ENCODE results near the gene KIAA0319L. TPM values are rescaled to one million over a fixed set of nuclear protein-coding genes. Genes with fewer than 3 reads are reported as not detected.

Gene KIAA0319L
- total RNA-seq, 1 experiment from 2014 or later = 27.8 TPM

GRCh38 chr1:35558374-35559316 lies 1.4 kb upstream of the KIAA0319L start:
- Histone ChIP-seq H3K9me3 (no peaks in the 10 kb centered on the region), H3K27me3 (no peaks in the 10 kb centered on the region), H3K36me3 (peaks cover 36% of the 10 kb centered on the region), H3K4me3 (peak overlapping the region; percentile 99)
- no peak for DNase-seq

- H3K36me3 ChIP-seq = peaks cover 33% of the 10 kb centered on the region
- no peaks in the 10 kb centered on the region for H3K27me3 ChIP-seq
- peak within 1 kb of the TSS; percentile 99 for H3K4me3 ChIP-seq
- no peaks in the 10 kb centered on the region for H3K9me3 ChIP-seq
- peak; percentile 99 for DNase-seq
These were observed 589 bp upstream of the KIAA0319L start, which contains the start of gene NCDN for GRCh38 chr1:35557611-35558373. TSS of gene NCDN (plus strand) at chr1:35557799. CDS start at chr1:35558191, 392 bp downstream.

- Histone ChIP-seq H3K36me3 (peaks cover 33% of the 10 kb centered on the region), H3K4me3 (peak overlapping the region; percentile 99), H3K9me3 (no peaks in the 10 kb centered on the region), H3K27me3 (no peaks in the 10 kb centered on the region)
- DNase-seq = no peak
These were observed 602 bp downstream of the KIAA0319L start for GRCh38 chr1:35556484-35557117.

GRCh38 chr1:35555601-35556477 lies 1.4 kb downstream of the KIAA0319L start:
- peaks cover 33% of the 10 kb centered on the region for H3K36me3 ChIP-seq
- no peak for DNase-seq
- no peaks in the 10 kb centered on the region for H3K27me3 ChIP-seq
- H3K4me3 ChIP-seq = peak overlapping the region; percentile 99
- no peaks in the 10 kb centered on the region for H3K9me3 ChIP-seq

GRCh38 chr1:35555212-35555584 lies 2.0 kb downstream of the KIAA0319L start:
- H3K9me3 ChIP-seq = no peaks in the 10 kb centered on the region
- H3K27me3 ChIP-seq = no peaks in the 10 kb centered on the region
- peaks cover 32% of the 10 kb centered on the region for H3K36me3 ChIP-seq
- DNase-seq = no peak
- no peak overlapping the region for H3K4me3 ChIP-seq

- H3K27me3 ChIP-seq = no peaks in the 10 kb centered on the region
- no peaks in the 10 kb centered on the region for H3K9me3 ChIP-seq
- DNase-seq = no peak
- no peak overlapping the region for H3K4me3 ChIP-seq
- H3K36me3 ChIP-seq = peaks cover 38% of the 10 kb centered on the region
These were observed 2.7 kb downstream of the KIAA0319L start for GRCh38 chr1:35554266-35555211.

GRCh38 chr1:35553851-35554250 lies 3.4 kb downstream of the KIAA0319L start:
- no peak for DNase-seq
- no peaks in the 10 kb centered on the region for H3K9me3 ChIP-seq
- H3K27me3 ChIP-seq = no peaks in the 10 kb centered on the region
- H3K36me3 ChIP-seq = peaks cover 38% of the 10 kb centered on the region
- H3K4me3 ChIP-seq = no peak overlapping the region

GRCh38 chr1:35546614-35547013 lies 10.6 kb downstream of the KIAA0319L start:
- Histone ChIP-seq H3K36me3 (peaks cover 47% of the 10 kb centered on the region), H3K27me3 (no peaks in the 10 kb centered on the region), H3K4me3 (no peak overlapping the region), H3K9me3 (peaks cover 3% of the 10 kb centered on the region; the same call in 1 of the 2 replicates)
- no peak for DNase-seq

- peak; percentile 45 for DNase-seq
These were observed 12.2 kb downstream of the KIAA0319L start for GRCh38 chr1:35544976-35545375.

GRCh38 chr1:35539824-35540261 lies 17.4 kb downstream of the KIAA0319L start:
- Histone ChIP-seq H3K36me3 (peaks cover 12% of the 10 kb centered on the region), H3K4me3 (no peak overlapping the region), H3K9me3 (no peaks in the 10 kb centered on the region), H3K27me3 (no peaks in the 10 kb centered on the region)
- peak; percentile 91 for DNase-seq

More at GRCh38 chr1:35544976-35545375, 12.2 kb downstream of the KIAA0319L start:
- no peak overlapping the region for H3K4me3 ChIP-seq
- H3K36me3 ChIP-seq = peaks cover 34% of the 10 kb centered on the region
- no peaks in the 10 kb centered on the region for H3K27me3 ChIP-seq
- peaks cover 3% of the 10 kb centered on the region; the same call in 1 of the 2 replicates for H3K9me3 ChIP-seq

- DNase-seq = peak; percentile 67
- no peak overlapping the region; the same call in 1 of the 2 replicates for H3K4me3 ChIP-seq
- H3K36me3 ChIP-seq = peaks cover 12% of the 10 kb centered on the region
- H3K9me3 ChIP-seq = no peaks in the 10 kb centered on the region
- no peaks in the 10 kb centered on the region for H3K27me3 ChIP-seq
These were observed 18.0 kb downstream of the KIAA0319L start for GRCh38 chr1:35539073-35539823.

GRCh38 chr1:35537806-35538205 lies 19.4 kb downstream of the KIAA0319L start:
- no peak for DNase-seq
- Histone ChIP-seq H3K36me3 (peaks cover 12% of the 10 kb centered on the region), H3K9me3 (no peaks in the 10 kb centered on the region), H3K4me3 (no peak overlapping the region), H3K27me3 (no peaks in the 10 kb centered on the region)

GRCh38 chr1:35536556-35537162 lies 20.5 kb downstream of the KIAA0319L start:
- Histone ChIP-seq H3K4me3 (no peak overlapping the region), H3K9me3 (0 out of 2 replicates have a peak, but pooled peaks cover 2% of the 10 kb centered on the region), H3K36me3 (peaks cover 14% of the 10 kb centered on the region), H3K27me3 (no peaks in the 10 kb centered on the region)
- no peak for DNase-seq

- no peak overlapping the region for H3K4me3 ChIP-seq
- H3K36me3 ChIP-seq = peaks cover 26% of the 10 kb centered on the region
- no peak for DNase-seq
- H3K27me3 ChIP-seq = no peaks in the 10 kb centered on the region
- peaks cover 7% of the 10 kb centered on the region for H3K9me3 ChIP-seq
These were observed 22.0 kb downstream of the KIAA0319L start for GRCh38 chr1:35535243-35535642.

Data from MG63 (cell line).